Panc1 (cell line): ENCODE data around the gene C1orf115.

Experiments
- CTCF ChIP-seq: fragments of 450-650 bp; IDR thresholded peaks from 2 replicates; pipeline ENCODE4 v1.5.1; 2017; ENCODE audit warnings: mild to moderate bottlenecking
- TCF7L2 ChIP-seq: IDR thresholded peaks from 2 replicates; pipeline ENCODE4 v1.6.1; 2011; ENCODE audit warnings: mild to moderate bottlenecking, low read depth, low read length, inconsistent platforms
- TF ChIP-seq, protein P1 (sequence below), 2 experiments: IDR thresholded peaks; 2 replicates each; pipeline ENCODE4 v1.6.1; 2011 to 2012; ENCODE audit warnings: low read depth in 2 of 2, control low read depth in 1 of 2, low read length in 1 of 2, mild to moderate bottlenecking in 1 of 2, moderate library complexity in 1 of 2; ENCODE audit not compliant: insufficient read depth in 1 of 2

DNA sequence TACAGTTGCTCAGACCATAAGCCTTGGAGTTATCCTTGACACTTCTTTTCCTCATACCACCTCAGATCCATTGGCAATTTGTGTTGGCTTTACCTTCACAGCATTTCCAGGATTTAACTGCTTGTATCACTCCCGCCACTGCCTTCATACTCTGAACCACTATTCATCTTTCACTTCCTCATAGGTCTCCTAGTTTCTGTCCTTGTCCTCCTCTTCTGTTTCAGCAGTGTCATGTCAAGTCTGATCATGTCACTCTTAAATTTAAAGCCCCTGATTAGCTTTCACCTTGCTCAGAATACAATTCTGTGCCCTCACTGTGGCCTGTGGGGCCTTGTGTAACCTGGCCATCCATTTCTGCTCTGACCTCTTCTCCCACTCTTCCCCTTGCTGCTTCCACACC, 34.7 kb upstream of the C1orf115 start:
- TF ChIP-seq CTCF (no peak), TCF7L2 (no peak)
- TF ChIP-seq, protein P1, sequence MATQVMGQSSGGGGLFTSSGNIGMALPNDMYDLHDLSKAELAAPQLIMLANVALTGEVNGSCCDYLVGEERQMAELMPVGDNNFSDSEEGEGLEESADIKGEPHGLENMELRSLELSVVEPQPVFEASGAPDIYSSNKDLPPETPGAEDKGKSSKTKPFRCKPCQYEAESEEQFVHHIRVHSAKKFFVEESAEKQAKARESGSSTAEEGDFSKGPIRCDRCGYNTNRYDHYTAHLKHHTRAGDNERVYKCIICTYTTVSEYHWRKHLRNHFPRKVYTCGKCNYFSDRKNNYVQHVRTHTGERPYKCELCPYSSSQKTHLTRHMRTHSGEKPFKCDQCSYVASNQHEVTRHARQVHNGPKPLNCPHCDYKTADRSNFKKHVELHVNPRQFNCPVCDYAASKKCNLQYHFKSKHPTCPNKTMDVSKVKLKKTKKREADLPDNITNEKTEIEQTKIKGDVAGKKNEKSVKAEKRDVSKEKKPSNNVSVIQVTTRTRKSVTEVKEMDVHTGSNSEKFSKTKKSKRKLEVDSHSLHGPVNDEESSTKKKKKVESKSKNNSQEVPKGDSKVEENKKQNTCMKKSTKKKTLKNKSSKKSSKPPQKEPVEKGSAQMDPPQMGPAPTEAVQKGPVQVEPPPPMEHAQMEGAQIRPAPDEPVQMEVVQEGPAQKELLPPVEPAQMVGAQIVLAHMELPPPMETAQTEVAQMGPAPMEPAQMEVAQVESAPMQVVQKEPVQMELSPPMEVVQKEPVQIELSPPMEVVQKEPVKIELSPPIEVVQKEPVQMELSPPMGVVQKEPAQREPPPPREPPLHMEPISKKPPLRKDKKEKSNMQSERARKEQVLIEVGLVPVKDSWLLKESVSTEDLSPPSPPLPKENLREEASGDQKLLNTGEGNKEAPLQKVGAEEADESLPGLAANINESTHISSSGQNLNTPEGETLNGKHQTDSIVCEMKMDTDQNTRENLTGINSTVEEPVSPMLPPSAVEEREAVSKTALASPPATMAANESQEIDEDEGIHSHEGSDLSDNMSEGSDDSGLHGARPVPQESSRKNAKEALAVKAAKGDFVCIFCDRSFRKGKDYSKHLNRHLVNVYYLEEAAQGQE (IDR thresholded peaks at IDR 0.05; ENCODE audit: insufficient read depth in 1 of 2, low read depth in 2 of 2, low read length in 1 of 2), result no peak
